Lung (tissue), 12 donors: Measurements from ENCODE around the gene TGM1. TPM values are rescaled to one million over a fixed set of nuclear protein-coding genes. Genes with fewer than 3 reads are reported as not detected.

Source experiments
- ATAC-seq: fragments of 200-7000 bp; cut with Tn5 transposase; one replicate; pipeline ENCODE4 v1.9.1; 2020; ENCODE audit warnings: moderate number of reproducible peaks; ENCODE audit not compliant: insufficient read depth, low FRiP score
- DNase-seq, 3 donors: peaks; one replicate each; pipeline ENCODE4 v3.0.0-alpha.2; 2013 to 2017
- H3K27ac ChIP-seq, 2 donors: one replicate each; pipeline ENCODE4 v1.5.1; 2013; ENCODE audit warnings: mild to moderate bottlenecking in 2 of 2, moderate library complexity in 2 of 2, control low read depth in 1 of 2, inconsistent platforms in 1 of 2, low read depth in 1 of 2, low read length in 1 of 2
- H3K27me3 ChIP-seq, 3 donors: one replicate each; pipeline ENCODE4 v1.5.1; 2013; ENCODE audit warnings: low read length in 2 of 3; ENCODE audit not compliant: control insufficient read depth in 3 of 3, insufficient read depth in 3 of 3
- H3K36me3 ChIP-seq, 4 donors: one replicate each; pipeline ENCODE4 v1.5.1; 2013; ENCODE audit warnings: low read length in 4 of 4, mild to moderate bottlenecking in 1 of 4, moderate library complexity in 1 of 4; ENCODE audit not compliant: control insufficient read depth in 4 of 4, insufficient read depth in 4 of 4
- H3K4me1 ChIP-seq, 5 donors: one replicate each; pipeline ENCODE4 v1.5.1; 2013; ENCODE audit warnings: low read length in 5 of 5, mild to moderate bottlenecking in 2 of 5, moderate library complexity in 1 of 5; ENCODE audit not compliant: control insufficient read depth in 5 of 5, insufficient read depth in 5 of 5
- H3K4me3 ChIP-seq: one replicate; pipeline ENCODE4 v1.5.1; 2013; ENCODE audit warnings: mild to moderate bottlenecking, control low read depth, moderate library complexity
- H3K9ac ChIP-seq, 2 donors: one replicate each; pipeline ENCODE4 v1.5.1; 2013; ENCODE audit warnings: low read length in 2 of 2, control low read depth in 1 of 2; ENCODE audit not compliant: insufficient read depth in 1 of 2
- H3K9me3 ChIP-seq, 4 donors: one replicate each; pipeline ENCODE4 v1.5.1; 2013; ENCODE audit warnings: low read length in 3 of 4, mild to moderate bottlenecking in 1 of 4, moderate library complexity in 1 of 4; ENCODE audit not compliant: control insufficient read depth in 4 of 4, insufficient read depth in 3 of 4
- WGBS, 2 donors: extraction: QIAGEN DNeasy Blood & Tissue Kit; methylation state at CpG; one replicate each; pipeline ENCODE4 v1.1.7; 2013; 5-methylcytosine and 5-hydroxymethylcytosine counted together
- polyA plus RNA-seq, 2 donors: library from polyadenylated mRNA; stranded (reverse); fragments of 200-250 nt; gene quantifications; one replicate each; pipeline ENCODE4 v1.2.1, GENCODE V29; 2013
- total RNA-seq, 2 donors: library from RNA; depleted of rRNA in 1 of 2; stranded (reverse); fragments of >200 nt in 1 of 2; gene quantifications; one replicate each; pipeline ENCODE4 v1.2.1, GENCODE V29; 2014 to 2021
- TF ChIP-seq, protein P1 (sequence below): IDR thresholded peaks from 2 replicates; pipeline ENCODE4 v1.5.1; 2012; ENCODE audit warnings: mild to moderate bottlenecking; ENCODE audit errors: control extremely low read depth, extremely low read depth
- donor health status: control.
- donor health status: control.
- donor health status: Bipolar disorder and iron deficiency.
- donor health status: healthy.
- donor health status: DM: yes; HTN: yes; CAD: no.

The TGM1 gene
- total and polyA plus RNA-seq, 4 donors, result 1.9 to 11.3 (median 9.3) TPM

DNA sequence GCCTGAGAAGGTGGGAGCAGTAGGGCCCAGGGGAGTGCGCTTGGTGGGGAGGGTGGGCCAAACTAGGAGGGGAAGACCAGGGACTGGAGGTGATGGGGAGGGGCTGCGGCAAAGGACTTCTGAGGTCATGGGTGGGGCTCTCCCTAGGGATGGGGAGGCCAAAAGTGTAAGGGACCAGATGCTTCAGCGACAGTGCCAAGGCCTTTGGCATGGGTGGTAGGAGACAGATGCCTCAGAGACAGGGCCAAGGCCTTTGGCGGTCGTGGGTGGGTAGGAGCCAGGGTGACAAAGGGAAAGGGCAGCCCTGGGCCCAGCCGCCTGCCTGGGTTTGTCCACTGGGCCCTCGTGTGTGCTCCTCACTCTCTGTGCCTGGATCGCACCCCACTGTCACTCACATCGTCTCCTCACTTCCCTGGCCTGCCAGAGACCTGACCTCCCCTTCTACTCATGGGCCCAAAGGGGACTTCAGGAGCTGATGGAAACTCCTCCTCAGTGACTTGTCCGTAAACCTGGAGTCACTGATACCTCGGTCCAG, 21.6 kb upstream of the TGM1 start:
- H3K4me3 ChIP-seq, result no peak overlapping the region
- no peaks in the 10 kb centered on the region for H3K27me3 ChIP-seq
- DNase-seq (no peak), ATAC-seq (no peak)
- WGBS, 2 donors, result 83 to 89% methylated on average over 11 of the region's 11 CpGs
- no peak overlapping the region for H3K9ac ChIP-seq
- H3K27ac ChIP-seq, result no peak overlapping the region
- peaks cover 0 to 2% (median under 1%) of the 10 kb centered on the region in 4 donors for H3K36me3 ChIP-seq
- TF ChIP-seq, protein P1, sequence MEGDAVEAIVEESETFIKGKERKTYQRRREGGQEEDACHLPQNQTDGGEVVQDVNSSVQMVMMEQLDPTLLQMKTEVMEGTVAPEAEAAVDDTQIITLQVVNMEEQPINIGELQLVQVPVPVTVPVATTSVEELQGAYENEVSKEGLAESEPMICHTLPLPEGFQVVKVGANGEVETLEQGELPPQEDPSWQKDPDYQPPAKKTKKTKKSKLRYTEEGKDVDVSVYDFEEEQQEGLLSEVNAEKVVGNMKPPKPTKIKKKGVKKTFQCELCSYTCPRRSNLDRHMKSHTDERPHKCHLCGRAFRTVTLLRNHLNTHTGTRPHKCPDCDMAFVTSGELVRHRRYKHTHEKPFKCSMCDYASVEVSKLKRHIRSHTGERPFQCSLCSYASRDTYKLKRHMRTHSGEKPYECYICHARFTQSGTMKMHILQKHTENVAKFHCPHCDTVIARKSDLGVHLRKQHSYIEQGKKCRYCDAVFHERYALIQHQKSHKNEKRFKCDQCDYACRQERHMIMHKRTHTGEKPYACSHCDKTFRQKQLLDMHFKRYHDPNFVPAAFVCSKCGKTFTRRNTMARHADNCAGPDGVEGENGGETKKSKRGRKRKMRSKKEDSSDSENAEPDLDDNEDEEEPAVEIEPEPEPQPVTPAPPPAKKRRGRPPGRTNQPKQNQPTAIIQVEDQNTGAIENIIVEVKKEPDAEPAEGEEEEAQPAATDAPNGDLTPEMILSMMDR, result no peak
- no peaks in the 10 kb centered on the region for H3K9me3 ChIP-seq
- H3K4me1 ChIP-seq, result peaks cover 0 to 5% (median 0%) of the 10 kb centered on the region in 5 donors

- DNase-seq, result no peak
- Histone ChIP-seq H3K4me3 (no peak overlapping the region), H3K36me3 (no peaks in the 10 kb centered on the region), H3K9ac (no peak overlapping the region), H3K27ac (no peak overlapping the region), H3K9me3 (no peaks in the 10 kb centered on the region), H3K4me1 (peaks cover 0 to 5% (median 0%) of the 10 kb centered on the region in 5 donors), H3K27me3 (no peaks in the 10 kb centered on the region)
- no peak for ATAC-seq
- TF ChIP-seq, protein P1, result no peak
- 94% methylated on average over 5 of the region's 5 CpGs for WGBS, 2 donors
Observed at GRCh38 chr14:24283796-24284460, 21.0 kb upstream of the TGM1 start.

DNA sequence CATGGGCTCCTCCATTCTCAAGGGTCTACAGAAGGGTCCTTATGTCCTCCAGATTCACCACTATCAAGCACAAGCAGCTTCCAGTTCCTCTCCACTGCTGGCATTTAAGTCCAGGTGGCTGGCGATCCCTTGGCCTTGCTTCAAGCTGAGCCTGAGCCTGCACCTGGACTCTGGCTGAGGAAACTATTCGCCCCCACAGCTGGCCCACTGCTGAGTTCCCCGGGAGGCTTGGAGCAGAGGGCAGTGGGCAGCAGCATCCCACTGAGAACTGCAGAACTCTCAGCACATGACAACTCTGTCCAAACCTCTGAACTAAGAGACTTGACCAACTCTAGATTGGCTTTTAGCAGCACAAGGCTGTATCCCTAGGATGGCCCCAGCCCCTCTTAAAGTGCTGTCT, 19.8 kb upstream of the TGM1 start:
- Histone ChIP-seq H3K27me3 (no peaks in the 10 kb centered on the region), H3K4me1 (peaks cover 0 to 5% (median 0%) of the 10 kb centered on the region in 5 donors), H3K9ac (no peak overlapping the region), H3K9me3 (no peaks in the 10 kb centered on the region), H3K4me3 (no peak overlapping the region), H3K36me3 (no peaks in the 10 kb centered on the region), H3K27ac (peak overlapping the region in 1 of 2 donors; percentile 22)
- TF ChIP-seq, protein P1, result no peak
- ATAC-seq (no peak), DNase-seq (no peak)
- 75 to 81% methylated on average over 3 of the region's 3 CpGs for WGBS, 2 donors

GRCh38 chr14:24281636-24282035, 18.7 kb upstream of the TGM1 start:
- no peak overlapping the region for H3K4me3 ChIP-seq

More at GRCh38 chr14:24281636-24282035, 18.7 kb upstream of the TGM1 start:
- ATAC-seq (no peak), DNase-seq (no peak)
- peaks cover 0 to 5% (median 0%) of the 10 kb centered on the region in 5 donors for H3K4me1 ChIP-seq
- H3K36me3 ChIP-seq, result no peaks in the 10 kb centered on the region
- H3K27me3 ChIP-seq, result no peaks in the 10 kb centered on the region
- no peaks in the 10 kb centered on the region for H3K9me3 ChIP-seq
- H3K9ac ChIP-seq, result no peak overlapping the region
- no peak overlapping the region for H3K27ac ChIP-seq
- TF ChIP-seq, protein P1, result no peak
- WGBS, 2 donors, result 71 to 83% methylated on average over 7 of the region's 7 CpGs
